Measurements from ENCODE around the gene LMO7.

The LMO7 gene

GRCh38 chr13:75635828-75636435 lies at the start of gene LMO7:
TSS of gene LMO7 (plus strand) at chr13:75636330. CDS start at chr13:75636658, 328 bp downstream.
- DNase-seq: peak; percentile 72

- DNase-seq: no peak
These were observed 48.5 kb upstream of the LMO7 start for GRCh38 chr13:75587679-75588078.

- DNase-seq: no peak
These were observed 39.4 kb upstream of the LMO7 start for GRCh38 chr13:75596657-75597182.

- no peak for DNase-seq
These were observed 35.8 kb upstream of the LMO7 start for GRCh38 chr13:75600371-75600770.

- DNase-seq: no peak
These were observed 33.1 kb upstream of the LMO7 start for GRCh38 chr13:75603038-75603437.

- DNase-seq: no peak
These were observed 28.7 kb upstream of the LMO7 start for GRCh38 chr13:75607447-75607846.

- DNase-seq: no peak
These were observed 25.7 kb upstream of the LMO7 start for GRCh38 chr13:75610466-75610865.

GRCh38 chr13:75612354-75612753 lies 23.8 kb upstream of the LMO7 start:
- no peak for DNase-seq

- DNase-seq: no peak
These were observed 18.9 kb upstream of the LMO7 start for GRCh38 chr13:75617230-75617629.

- DNase-seq: no peak
These were observed 17.8 kb upstream of the LMO7 start for GRCh38 chr13:75618308-75618707.

GRCh38 chr13:75620020-75620419 lies 16.1 kb upstream of the LMO7 start:
- DNase-seq: no peak

- no peak for DNase-seq
These were observed 15.0 kb upstream of the LMO7 start for GRCh38 chr13:75621147-75621546.

- DNase-seq: no peak
These were observed 7.3 kb upstream of the LMO7 start for GRCh38 chr13:75628801-75629200.

GRCh38 chr13:75633285-75633684 lies 2.8 kb upstream of the LMO7 start:
- no peak for DNase-seq

GRCh38 chr13:75635101-75635827 lies 866 bp upstream of the LMO7 start:
- peak; percentile 26 for DNase-seq

GRCh38 chr13:75636436-75637180 lies 478 bp downstream of the LMO7 start:
- DNase-seq: peak; percentile 53

GRCh38 chr13:75637181-75637750 lies 1.1 kb downstream of the LMO7 start:
- no peak for DNase-seq

GRCh38 chr13:75639454-75639853 lies 3.3 kb downstream of the LMO7 start:
- DNase-seq: no peak

- no peak for DNase-seq
These were observed 4.9 kb downstream of the LMO7 start for GRCh38 chr13:75641026-75641425.

- DNase-seq: no peak
These were observed 7.1 kb downstream of the LMO7 start for GRCh38 chr13:75643182-75643581.

- DNase-seq: no peak
These were observed 7.6 kb downstream of the LMO7 start for GRCh38 chr13:75643693-75644092.

- no peak for DNase-seq
These were observed 9.0 kb downstream of the LMO7 start for GRCh38 chr13:75645141-75645540.

- DNase-seq: no peak
These were observed 11.1 kb downstream of the LMO7 start for GRCh38 chr13:75647126-75647784.
